ENCODE results near the gene KLHL22.

Gene KLHL22

DNA sequence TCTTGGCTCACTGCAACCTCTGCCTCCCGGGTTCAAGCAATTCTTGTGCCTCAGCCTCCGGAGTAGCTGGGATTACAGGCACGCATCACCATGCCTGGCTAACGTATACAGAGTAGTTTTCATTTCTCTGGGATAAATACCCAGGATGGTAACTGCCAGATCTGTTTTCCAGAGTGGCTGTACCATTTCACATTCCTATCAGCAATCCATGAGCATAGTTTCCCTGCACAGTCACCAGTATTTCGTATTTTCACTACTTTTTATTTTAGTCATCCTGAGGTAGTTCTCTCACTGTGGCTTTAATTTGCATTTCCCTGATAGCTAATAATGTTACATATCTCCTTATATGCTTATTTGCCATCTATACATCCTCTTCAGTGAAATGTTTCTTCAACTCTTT lies 47.0 kb downstream of the KLHL22 start:
- H3K27me3 ChIP-seq (ENCODE audit: insufficient read depth, low read length), result no peaks in the 10 kb centered on the region
- H3K4me3 ChIP-seq (ENCODE audit: low read length), result no peak overlapping the region
- H3K27ac ChIP-seq (ENCODE audit: low read length), result no peak overlapping the region
- H3K9me3 ChIP-seq (ENCODE audit: insufficient read depth, low read depth, low read length), result no peaks in the 10 kb centered on the region
- H3K4me1 ChIP-seq (ENCODE audit: insufficient read depth, low read length), result no peaks in the 10 kb centered on the region
- H3K36me3 ChIP-seq (ENCODE audit: insufficient read depth, low read depth, low read length), result no peaks in the 10 kb centered on the region
- no peak overlapping the region for H3K9ac ChIP-seq (ENCODE audit: low read depth, low read length)

DNA sequence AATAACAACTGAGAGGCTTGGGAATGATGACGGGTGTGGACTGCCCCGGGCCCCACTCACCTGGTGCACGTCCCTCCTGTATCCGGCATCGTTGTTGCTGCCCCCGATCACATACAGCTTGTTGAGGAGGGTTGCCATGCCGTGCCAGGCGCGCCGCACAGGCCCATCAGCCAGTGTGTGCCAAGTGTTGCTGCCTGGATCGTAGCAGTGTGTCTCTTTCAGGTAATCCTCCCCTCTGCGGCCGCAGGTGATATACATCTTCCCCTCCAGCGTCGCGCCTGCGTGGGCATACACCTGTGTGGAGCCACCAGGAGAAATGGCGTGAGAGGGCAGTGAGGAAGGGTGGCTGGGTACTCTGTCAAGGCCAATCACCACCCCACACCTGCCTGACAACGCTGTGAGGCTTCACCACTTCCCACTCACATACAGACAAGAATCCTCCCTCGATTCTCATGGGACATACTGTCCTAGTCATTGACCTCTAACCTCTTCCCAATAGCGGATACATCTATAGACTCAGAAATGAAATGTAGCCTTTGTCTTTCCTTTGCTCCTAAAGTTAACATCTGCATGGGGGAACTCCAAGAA lies 49.1 kb downstream of the KLHL22 start:
- H3K27ac ChIP-seq (ENCODE audit: low read length), result no peak overlapping the region
- no peaks in the 10 kb centered on the region for H3K36me3 ChIP-seq (ENCODE audit: insufficient read depth, low read depth, low read length)
- no peaks in the 10 kb centered on the region for H3K27me3 ChIP-seq (ENCODE audit: insufficient read depth, low read length)
- H3K4me3 ChIP-seq (ENCODE audit: low read length), result no peak overlapping the region
- H3K9me3 ChIP-seq (ENCODE audit: insufficient read depth, low read depth, low read length), result no peaks in the 10 kb centered on the region
- no peaks in the 10 kb centered on the region for H3K4me1 ChIP-seq (ENCODE audit: insufficient read depth, low read length)
- no peak overlapping the region for H3K9ac ChIP-seq (ENCODE audit: low read depth, low read length)

DNA sequence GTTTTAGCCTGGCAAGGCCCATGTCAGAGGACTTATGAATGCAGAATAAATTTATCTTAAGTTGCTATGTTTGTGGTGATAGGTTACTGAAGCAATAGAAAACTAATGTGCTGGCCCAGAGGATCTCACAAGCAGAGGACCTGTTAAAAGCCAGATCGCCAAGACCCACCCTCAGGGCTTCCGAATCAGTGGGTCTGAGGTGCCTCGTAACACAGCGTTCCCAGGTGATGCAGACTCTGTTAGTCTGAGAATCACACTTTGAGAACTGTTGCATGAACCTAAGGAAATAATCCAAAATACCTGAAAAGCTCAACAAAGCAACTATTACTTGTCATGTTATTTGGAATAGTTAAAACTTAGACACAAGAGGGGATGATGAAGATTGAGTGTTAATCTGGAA lies 51.3 kb downstream of the KLHL22 start:
- Histone ChIP-seq H3K4me3 (ENCODE audit: low read length) (no peak overlapping the region), H3K36me3 (ENCODE audit: insufficient read depth, low read depth, low read length) (no peaks in the 10 kb centered on the region), H3K9ac (ENCODE audit: low read depth, low read length) (no peak overlapping the region), H3K9me3 (ENCODE audit: insufficient read depth, low read depth, low read length) (no peaks in the 10 kb centered on the region), H3K27me3 (ENCODE audit: insufficient read depth, low read length) (peaks cover 9% of the 10 kb centered on the region), H3K27ac (ENCODE audit: low read length) (no peak overlapping the region), H3K4me1 (ENCODE audit: insufficient read depth, low read length) (no peaks in the 10 kb centered on the region)

DNA sequence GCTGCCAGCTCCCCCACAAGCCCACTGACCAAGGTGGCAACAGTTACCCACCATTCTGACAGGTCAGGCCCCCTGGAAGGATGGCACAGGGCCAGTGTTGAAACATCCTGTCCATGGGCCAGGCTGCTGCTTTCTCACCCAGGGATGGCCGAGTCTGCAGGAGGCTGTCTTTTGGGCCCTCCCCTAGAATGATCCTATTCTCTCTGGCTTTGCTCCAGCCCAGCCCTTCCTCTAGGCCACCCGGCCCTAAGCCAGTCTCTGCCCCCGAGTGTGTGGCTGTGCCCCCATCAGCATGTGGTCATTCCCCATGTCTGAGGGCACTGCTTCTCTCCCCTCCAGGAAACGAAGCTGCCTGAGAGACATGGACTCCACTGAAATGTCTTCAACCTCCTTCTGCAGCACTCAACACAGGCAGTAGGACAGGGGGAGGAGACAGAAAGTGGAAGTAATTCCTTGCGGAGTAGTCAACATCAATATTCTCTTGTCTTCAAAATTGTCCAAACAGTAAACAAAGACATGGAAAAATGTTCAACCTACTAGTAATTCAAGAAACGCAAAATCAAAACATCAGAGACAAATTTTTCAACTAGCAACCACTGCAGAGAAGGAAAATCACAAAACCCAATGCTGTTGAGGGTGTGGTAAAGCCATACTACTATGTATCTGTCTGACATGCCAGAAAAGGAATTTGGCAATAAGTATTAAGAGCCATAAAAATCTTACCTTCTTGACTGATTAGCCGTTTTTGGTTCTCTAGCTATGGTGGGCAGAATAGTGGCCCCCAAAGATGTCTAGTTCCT lies 52.9 kb downstream of the KLHL22 start:
- H3K36me3 ChIP-seq (ENCODE audit: insufficient read depth, low read depth, low read length), result no peaks in the 10 kb centered on the region
- no peak overlapping the region for H3K27ac ChIP-seq (ENCODE audit: low read length)
- peaks cover 25% of the 10 kb centered on the region for H3K27me3 ChIP-seq (ENCODE audit: insufficient read depth, low read length)
- no peaks in the 10 kb centered on the region for H3K9me3 ChIP-seq (ENCODE audit: insufficient read depth, low read depth, low read length)
- no peak overlapping the region for H3K9ac ChIP-seq (ENCODE audit: low read depth, low read length)
- H3K4me1 ChIP-seq (ENCODE audit: insufficient read depth, low read length), result no peaks in the 10 kb centered on the region
- H3K4me3 ChIP-seq (ENCODE audit: low read length), result no peak overlapping the region

GRCh38 chr22:20441631-20442484 lies 53.7 kb downstream of the KLHL22 start:
- Histone ChIP-seq H3K27me3 (ENCODE audit: insufficient read depth, low read length) (peaks cover 31% of the 10 kb centered on the region), H3K4me1 (ENCODE audit: insufficient read depth, low read length) (no peaks in the 10 kb centered on the region), H3K4me3 (ENCODE audit: low read length) (no peak overlapping the region), H3K27ac (ENCODE audit: low read length) (no peak overlapping the region), H3K9ac (ENCODE audit: low read depth, low read length) (no peak overlapping the region), H3K9me3 (ENCODE audit: insufficient read depth, low read depth, low read length) (no peaks in the 10 kb centered on the region), H3K36me3 (ENCODE audit: insufficient read depth, low read depth, low read length) (no peaks in the 10 kb centered on the region)

GRCh38 chr22:20440637-20441591 lies 54.7 kb downstream of the KLHL22 start:
- Histone ChIP-seq H3K4me3 (ENCODE audit: low read length) (no peak overlapping the region), H3K9ac (ENCODE audit: low read depth, low read length) (no peak overlapping the region), H3K36me3 (ENCODE audit: insufficient read depth, low read depth, low read length) (no peaks in the 10 kb centered on the region), H3K27ac (ENCODE audit: low read length) (no peak overlapping the region), H3K4me1 (ENCODE audit: insufficient read depth, low read length) (peaks cover 1% of the 10 kb centered on the region; the same call in 1 of the 2 replicates), H3K9me3 (ENCODE audit: insufficient read depth, low read depth, low read length) (no peaks in the 10 kb centered on the region; the same call in 1 of the 2 replicates), H3K27me3 (ENCODE audit: insufficient read depth, low read length) (peaks cover 41% of the 10 kb centered on the region)

DNA sequence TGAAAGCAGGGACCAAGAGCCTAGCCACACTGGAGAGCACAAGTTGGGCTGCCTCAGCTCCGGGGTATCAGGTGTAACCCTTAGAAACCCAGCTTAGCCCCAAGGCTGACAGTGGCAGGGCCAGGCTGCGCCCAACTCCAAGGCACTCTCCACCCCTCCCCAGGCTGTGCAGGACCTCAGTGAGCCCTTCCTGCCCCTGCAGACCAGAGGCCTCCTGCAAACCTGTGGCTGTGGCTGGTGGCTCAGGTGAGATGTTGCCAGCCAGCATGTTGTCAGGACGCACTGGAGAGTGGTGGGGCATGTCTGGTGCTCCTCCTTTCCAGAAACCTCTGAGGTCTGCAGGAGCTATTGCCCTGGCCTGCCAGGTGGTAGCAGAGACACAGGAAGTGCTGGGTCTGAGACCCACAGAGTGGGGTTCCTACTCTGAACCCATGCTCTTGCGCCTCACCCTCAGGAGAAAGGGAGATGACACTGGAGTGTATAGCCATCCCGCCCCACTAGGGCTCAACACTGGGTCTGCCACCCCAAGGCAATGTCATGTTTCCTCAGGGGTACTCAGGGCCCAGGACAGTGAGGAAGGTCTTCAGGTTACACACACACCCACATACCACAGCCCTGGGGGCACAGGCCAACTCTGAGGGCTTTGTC lies 55.5 kb downstream of the KLHL22 start:
- Histone ChIP-seq H3K4me1 (ENCODE audit: insufficient read depth, low read length) (peaks cover 4% of the 10 kb centered on the region; the same call in 1 of the 2 replicates), H3K4me3 (ENCODE audit: low read length) (no peak overlapping the region), H3K27me3 (ENCODE audit: insufficient read depth, low read length) (peaks cover 49% of the 10 kb centered on the region), H3K9ac (ENCODE audit: low read depth, low read length) (no peak overlapping the region), H3K36me3 (ENCODE audit: insufficient read depth, low read depth, low read length) (no peaks in the 10 kb centered on the region), H3K27ac (ENCODE audit: low read length) (no peak overlapping the region), H3K9me3 (ENCODE audit: insufficient read depth, low read depth, low read length) (no peaks in the 10 kb centered on the region; the same call in 1 of the 2 replicates)

- Histone ChIP-seq H3K4me1 (ENCODE audit: insufficient read depth, low read length) (peaks cover 4% of the 10 kb centered on the region; the same call in 1 of the 2 replicates), H3K27ac (ENCODE audit: low read length) (no peak overlapping the region), H3K9me3 (ENCODE audit: insufficient read depth, low read depth, low read length) (no peaks in the 10 kb centered on the region; the same call in 1 of the 2 replicates), H3K36me3 (ENCODE audit: insufficient read depth, low read depth, low read length) (no peaks in the 10 kb centered on the region), H3K4me3 (ENCODE audit: low read length) (no peak overlapping the region), H3K27me3 (ENCODE audit: insufficient read depth, low read length) (peaks cover 54% of the 10 kb centered on the region), H3K9ac (ENCODE audit: low read depth, low read length) (no peak overlapping the region)
Observed at GRCh38 chr22:20439556-20439927, 56.1 kb downstream of the KLHL22 start.

DNA sequence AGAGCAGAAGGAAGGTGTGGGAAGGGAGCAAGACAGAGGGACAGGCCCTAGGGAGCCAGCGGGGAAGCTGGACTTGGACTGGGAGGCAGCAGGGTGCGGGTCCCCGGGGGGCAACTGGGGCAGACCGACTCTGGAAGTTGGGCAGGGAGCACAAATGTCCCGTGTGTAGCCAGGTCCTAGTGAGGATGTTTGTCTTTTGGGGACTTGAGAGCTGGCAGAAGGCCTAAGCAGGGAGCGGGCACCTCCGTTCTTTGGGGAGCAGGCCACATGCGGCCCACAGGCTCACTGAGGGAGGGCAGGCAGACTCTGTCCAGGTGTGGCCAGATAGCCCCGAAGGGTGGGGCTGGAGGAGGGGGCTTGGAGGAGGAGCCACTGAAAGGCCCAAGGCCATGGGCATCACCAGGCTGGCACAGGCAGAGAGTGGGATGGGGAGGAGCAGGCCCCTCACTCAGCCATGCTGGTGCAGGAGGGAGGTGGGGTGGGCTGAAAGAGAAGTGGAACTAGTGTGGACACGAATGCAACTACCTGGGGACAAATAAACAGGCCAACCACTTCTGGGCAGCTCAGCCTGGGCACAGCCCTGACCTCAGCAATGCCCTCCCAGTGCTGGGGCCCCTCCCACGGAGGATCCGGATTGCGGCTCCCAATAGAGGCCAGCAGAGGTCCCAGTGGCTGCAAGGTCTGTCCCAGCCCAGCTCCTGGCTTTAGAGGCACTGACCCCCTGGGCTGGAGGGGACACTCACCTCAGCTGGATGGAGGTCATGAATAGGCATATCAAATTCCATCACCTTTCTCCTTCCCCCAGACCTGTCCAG lies 56.7 kb downstream of the KLHL22 start:
- Histone ChIP-seq H3K27me3 (ENCODE audit: insufficient read depth, low read length) (peaks cover 61% of the 10 kb centered on the region), H3K27ac (ENCODE audit: low read length) (no peak overlapping the region), H3K9me3 (ENCODE audit: insufficient read depth, low read depth, low read length) (no peaks in the 10 kb centered on the region; the same call in 1 of the 2 replicates), H3K4me3 (ENCODE audit: low read length) (peak overlapping the region; percentile 73; the same call in 1 of the 2 replicates), H3K36me3 (ENCODE audit: insufficient read depth, low read depth, low read length) (no peaks in the 10 kb centered on the region), H3K4me1 (ENCODE audit: insufficient read depth, low read length) (peaks cover 4% of the 10 kb centered on the region; the same call in 1 of the 2 replicates), H3K9ac (ENCODE audit: low read depth, low read length) (0 out of 2 replicates have a peak overlapping the region, but pooled peaks have one; percentile 63)

GRCh38 chr22:20438427-20438677 lies 57.2 kb downstream of the KLHL22 start:
- Histone ChIP-seq H3K4me1 (ENCODE audit: insufficient read depth, low read length) (peaks cover 4% of the 10 kb centered on the region; the same call in 1 of the 2 replicates), H3K27ac (ENCODE audit: low read length) (no peak overlapping the region), H3K9me3 (ENCODE audit: insufficient read depth, low read depth, low read length) (no peaks in the 10 kb centered on the region; the same call in 1 of the 2 replicates), H3K36me3 (ENCODE audit: insufficient read depth, low read depth, low read length) (no peaks in the 10 kb centered on the region), H3K4me3 (ENCODE audit: low read length) (peak overlapping the region; percentile 73), H3K9ac (ENCODE audit: low read depth, low read length) (peak overlapping the region; percentile 63; the same call in 1 of the 2 replicates), H3K27me3 (ENCODE audit: insufficient read depth, low read length) (peaks cover 66% of the 10 kb centered on the region)
